ENCODE measurements around the gene ASIC4. TPM values are rescaled to one million over a fixed set of nuclear protein-coding genes. Genes with fewer than 3 reads are reported as not detected.

Gene ASIC4
- total and polyA plus RNA-seq, 2 of the 13 experiments (the other 11 are each of a cell fraction or from before 2014, with no cell fraction given), result 0.03 TPM; not detected in 1

DNA sequence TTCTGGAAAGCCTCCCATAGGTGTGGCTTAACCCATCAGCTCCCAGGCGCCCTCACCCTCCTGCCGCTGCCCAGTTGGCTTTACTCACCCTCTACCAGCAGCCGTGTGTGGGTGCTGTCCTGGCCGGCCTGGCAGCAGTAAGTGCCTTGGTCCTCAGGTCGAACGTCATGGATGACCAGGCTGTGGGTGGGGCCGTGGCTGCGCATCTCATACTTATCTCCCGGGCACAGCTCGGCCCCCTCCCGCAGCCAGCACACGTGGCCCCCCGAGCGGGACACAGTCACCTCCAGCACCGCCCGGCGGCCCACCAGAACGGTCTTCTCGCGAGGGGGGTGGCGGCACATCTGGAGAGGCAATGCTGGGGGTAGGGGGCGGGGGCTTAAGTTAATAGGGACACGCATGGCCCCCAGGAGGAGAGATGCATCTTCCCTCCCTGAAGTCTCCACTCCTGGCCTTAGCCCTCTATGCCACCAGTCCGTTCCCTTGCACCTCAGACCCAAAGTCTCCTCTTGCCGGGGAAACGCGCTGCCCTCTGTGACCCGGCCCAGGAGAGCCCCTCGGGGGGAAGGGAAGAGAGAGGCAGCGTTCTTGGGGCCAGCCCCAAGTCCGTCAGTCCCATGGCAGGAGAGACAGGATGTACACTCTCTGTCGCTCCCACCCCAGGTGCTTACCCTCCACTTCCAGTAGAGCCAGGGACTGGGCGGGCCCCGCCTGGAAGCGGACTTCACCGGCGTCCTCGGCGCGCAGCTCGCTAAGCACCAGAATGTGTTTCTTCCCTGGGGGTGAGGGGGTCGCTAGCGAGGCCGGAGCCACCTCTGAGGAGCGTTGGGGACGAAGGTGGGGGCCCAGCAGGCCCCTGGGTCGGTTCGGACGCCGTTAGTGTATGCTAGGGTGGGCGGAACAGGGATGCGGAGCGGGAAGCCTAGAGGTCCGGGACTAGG is 37.4 kb downstream of the ASIC4 start (continued):
- TF ChIP-seq ZMAT5 (CRISPR knock-in tag; IDR thresholded peaks at IDR 0.05; ENCODE audit: borderline replicate concordance, low read depth) (no peak), SNAPC4 (CRISPR knock-in tag; IDR thresholded peaks at IDR 0.05) (no peak), RBM22 (optimal IDR thresholded peaks at IDR 0.05; ENCODE audit: low read length) (peak; percentile 48), ESRRA (CRISPR knock-in tag; IDR thresholded peaks at IDR 0.05; ENCODE audit: low read depth) (peak; percentile 19; the same call in 1 of the 2 replicates), FOXO1 (CRISPR knock-in tag; IDR thresholded peaks at IDR 0.05) (no peak), SUZ12 (IDR thresholded peaks at IDR 0.05; ENCODE audit: low read depth, low read length) (no peak), ZFP62 (CRISPR knock-in tag; IDR thresholded peaks at IDR 0.05) (no peak), KDM4B (CRISPR knock-in tag; IDR thresholded peaks at IDR 0.05) (no peak), ZNF678 (CRISPR knock-in tag; IDR thresholded peaks at IDR 0.05) (no peak), ZFY (CRISPR knock-in tag; IDR thresholded peaks at IDR 0.05) (0 out of 2 replicates have a peak, but pooled peaks have one; percentile 1), REPIN1 (CRISPR knock-in tag; IDR thresholded peaks at IDR 0.05; ENCODE audit: borderline replicate concordance, low read depth) (no peak), YEATS4 (CRISPR knock-in tag; IDR thresholded peaks at IDR 0.05; ENCODE audit: borderline replicate concordance) (peak; percentile 2; the same call in 1 of the 2 replicates), ZNF441 (CRISPR knock-in tag; IDR thresholded peaks at IDR 0.05; ENCODE audit: borderline replicate concordance) (peak; percentile 68; the same call in 1 of the 2 replicates), MTA1 (CRISPR knock-in tag; IDR thresholded peaks at IDR 0.05; ENCODE audit: borderline replicate concordance) (0 out of 2 replicates have a peak, but pooled peaks have one; percentile 10), ZNF34 (CRISPR knock-in tag; IDR thresholded peaks at IDR 0.05; ENCODE audit: borderline replicate concordance) (0 out of 2 replicates have a peak, but pooled peaks have one; percentile 26), ZNF24 (IDR thresholded peaks at IDR 0.05) (no peak), ZNF770 (CRISPR knock-in tag; IDR thresholded peaks at IDR 0.05) (no peak)
- TF ChIP-seq, protein P1, sequence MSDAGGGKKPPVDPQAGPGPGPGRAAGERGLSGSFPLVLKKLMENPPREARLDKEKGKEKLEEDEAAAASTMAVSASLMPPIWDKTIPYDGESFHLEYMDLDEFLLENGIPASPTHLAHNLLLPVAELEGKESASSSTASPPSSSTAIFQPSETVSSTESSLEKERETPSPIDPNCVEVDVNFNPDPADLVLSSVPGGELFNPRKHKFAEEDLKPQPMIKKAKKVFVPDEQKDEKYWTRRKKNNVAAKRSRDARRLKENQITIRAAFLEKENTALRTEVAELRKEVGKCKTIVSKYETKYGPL (CRISPR knock-in tag; IDR thresholded peaks at IDR 0.05), result no peak
- TF ChIP-seq, protein P2, sequence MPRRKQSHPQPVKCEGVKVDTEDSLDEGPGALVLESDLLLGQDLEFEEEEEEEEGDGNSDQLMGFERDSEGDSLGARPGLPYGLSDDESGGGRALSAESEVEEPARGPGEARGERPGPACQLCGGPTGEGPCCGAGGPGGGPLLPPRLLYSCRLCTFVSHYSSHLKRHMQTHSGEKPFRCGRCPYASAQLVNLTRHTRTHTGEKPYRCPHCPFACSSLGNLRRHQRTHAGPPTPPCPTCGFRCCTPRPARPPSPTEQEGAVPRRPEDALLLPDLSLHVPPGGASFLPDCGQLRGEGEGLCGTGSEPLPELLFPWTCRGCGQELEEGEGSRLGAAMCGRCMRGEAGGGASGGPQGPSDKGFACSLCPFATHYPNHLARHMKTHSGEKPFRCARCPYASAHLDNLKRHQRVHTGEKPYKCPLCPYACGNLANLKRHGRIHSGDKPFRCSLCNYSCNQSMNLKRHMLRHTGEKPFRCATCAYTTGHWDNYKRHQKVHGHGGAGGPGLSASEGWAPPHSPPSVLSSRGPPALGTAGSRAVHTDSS (CRISPR knock-in tag; conservative IDR thresholded peaks at IDR 0.05), result no peak

Measured in HepG2 (cell line).